Caco-2 (cell line): ENCODE results near the gene HSD17B2. TPM values are rescaled to one million over a fixed set of nuclear protein-coding genes. Genes with fewer than 3 reads are reported as not detected.

Experiments used
- BruUV-seq: library from RNA; stranded (reverse); fragments of 400-500 nt; replicated peaks from 2 replicates; lab custom pipeline; 2021; lab: Mats Ljungman, UMichigan
- CTCF ChIA-PET: fragments of 300-600 bp; sonication (Branson Sonifier 250); formaldehyde crosslinking; loops from one replicate; lab custom pipeline; 2022; ENCODE audit warnings: antibody characterized with exemption; lab: Charles Lee
- POLR2A ChIA-PET: fragments of 300-600 bp; sonication (Branson Sonifier 250); formaldehyde crosslinking; loops from one replicate; lab custom pipeline; 2022; ENCODE audit warnings: antibody characterized with exemption; lab: Charles Lee
- DNase-seq, 2 experiments: peaks; one replicate each; pipeline versions ENCODE4 v3.0.0 to v3.0.0-alpha.2; 2020 to 2022
- H3K27me3 ChIP-seq: replicated peaks from 2 replicates; pipeline ENCODE4 v1.6.0; 2011; ENCODE audit warnings: low read length; ENCODE audit not compliant: control insufficient read depth, insufficient read depth
- H3K36me3 ChIP-seq: 2 replicates; pipeline ENCODE4 v1.5.1; 2011; ENCODE audit warnings: low read length; ENCODE audit not compliant: control insufficient read depth, insufficient read depth
- H3K4me1 ChIP-seq: fragments of 250-450 bp; sonication (Bioruptor Pico); 2 replicates; pipeline ENCODE4 v1.5.1; 2020; ENCODE audit warnings: mild to moderate bottlenecking
- H3K4me3 ChIP-seq: 2 replicates; pipeline ENCODE4 v1.5.1; 2011; ENCODE audit warnings: low read depth, mild to moderate bottlenecking, control low read depth, low read length
- H3K9me3 ChIP-seq: fragments of 250-450 bp; sonication (Bioruptor Pico); 2 replicates; pipeline ENCODE4 v1.5.1; 2020; ENCODE audit warnings: mild to moderate bottlenecking, moderate library complexity
- H3K27ac Mint-ChIP-seq: one replicate; pipeline ENCODE4 v1.8.0; 2022; ENCODE audit warnings: mixed read lengths; ENCODE audit not compliant: unreplicated experiment
- H3K27me3 Mint-ChIP-seq: one replicate; pipeline ENCODE4 v1.8.0; 2022; ENCODE audit warnings: mixed read lengths; ENCODE audit not compliant: insufficient read depth, unreplicated experiment
- H3K36me3 Mint-ChIP-seq: one replicate; pipeline ENCODE4 v1.8.0; 2022; ENCODE audit warnings: mild to moderate bottlenecking, mixed read lengths; ENCODE audit not compliant: insufficient read depth, unreplicated experiment
- H3K4me1 Mint-ChIP-seq: one replicate; pipeline ENCODE4 v1.8.0; 2022; ENCODE audit warnings: low read depth, mixed read lengths; ENCODE audit not compliant: unreplicated experiment
- H3K4me3 Mint-ChIP-seq: one replicate; pipeline ENCODE4 v1.8.0; 2022; ENCODE audit warnings: mild to moderate bottlenecking, moderate library complexity, mixed read lengths; ENCODE audit not compliant: unreplicated experiment
- H3K9me3 Mint-ChIP-seq: one replicate; pipeline ENCODE4 v1.8.0; 2022; ENCODE audit warnings: mixed read lengths; ENCODE audit not compliant: unreplicated experiment
- intact Hi-C: fragments of 100-400 bp; cut with micrococcal nuclease; formaldehyde crosslinking; loops from one replicate; pipeline ENCODE4 v1.10.0; 2022; ENCODE audit not compliant: unreplicated experiment
- total RNA-seq: library from RNA; stranded (reverse); gene quantifications from 2 replicates; pipeline ENCODE4 v1.2.3, GENCODE V29; 2022
- TF ChIP-seq, protein P1 (sequence below), 2 experiments: fragments of 200-600 bp in 1 of 2; IDR thresholded peaks; 1 replicate in 1 of 2; 2 replicates in 1 of 2; pipeline versions ENCODE4 v1.5.1 to v1.8.0; 2011 to 2022; ENCODE audit warnings: antibody characterized with exemption in 1 of 2, control low read depth in 1 of 2, inconsistent platforms in 1 of 2, low read depth in 1 of 2, low read length in 1 of 2, mild to moderate bottlenecking in 1 of 2, moderate library complexity in 1 of 2; ENCODE audit not compliant: insufficient read depth in 1 of 2, severe bottlenecking in 1 of 2, unreplicated experiment in 1 of 2

HSD17B2 gene
- total RNA-seq, 1 experiment from 2014 or later, result 5.1 TPM

DNA sequence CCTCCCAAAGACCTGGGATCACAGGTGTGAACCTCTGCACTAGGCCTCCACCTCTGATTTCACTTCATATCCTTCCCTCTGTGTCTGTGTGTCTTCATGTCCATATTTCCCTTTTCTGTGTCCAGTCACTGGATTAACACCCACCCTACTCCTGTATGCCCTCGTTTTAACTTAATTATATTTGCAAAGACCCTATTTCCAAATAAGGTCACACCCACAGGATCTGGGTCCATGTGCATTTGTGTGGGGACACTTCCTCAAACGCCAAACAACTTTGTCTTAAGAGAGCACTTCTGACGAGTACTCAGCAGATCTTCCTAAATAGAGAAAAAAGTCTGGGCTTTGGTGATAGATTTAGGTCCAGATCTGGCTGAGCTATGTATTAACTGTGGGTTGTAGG is 78.7 kb downstream of the HSD17B2 start:
- TF ChIP-seq, protein P1, sequence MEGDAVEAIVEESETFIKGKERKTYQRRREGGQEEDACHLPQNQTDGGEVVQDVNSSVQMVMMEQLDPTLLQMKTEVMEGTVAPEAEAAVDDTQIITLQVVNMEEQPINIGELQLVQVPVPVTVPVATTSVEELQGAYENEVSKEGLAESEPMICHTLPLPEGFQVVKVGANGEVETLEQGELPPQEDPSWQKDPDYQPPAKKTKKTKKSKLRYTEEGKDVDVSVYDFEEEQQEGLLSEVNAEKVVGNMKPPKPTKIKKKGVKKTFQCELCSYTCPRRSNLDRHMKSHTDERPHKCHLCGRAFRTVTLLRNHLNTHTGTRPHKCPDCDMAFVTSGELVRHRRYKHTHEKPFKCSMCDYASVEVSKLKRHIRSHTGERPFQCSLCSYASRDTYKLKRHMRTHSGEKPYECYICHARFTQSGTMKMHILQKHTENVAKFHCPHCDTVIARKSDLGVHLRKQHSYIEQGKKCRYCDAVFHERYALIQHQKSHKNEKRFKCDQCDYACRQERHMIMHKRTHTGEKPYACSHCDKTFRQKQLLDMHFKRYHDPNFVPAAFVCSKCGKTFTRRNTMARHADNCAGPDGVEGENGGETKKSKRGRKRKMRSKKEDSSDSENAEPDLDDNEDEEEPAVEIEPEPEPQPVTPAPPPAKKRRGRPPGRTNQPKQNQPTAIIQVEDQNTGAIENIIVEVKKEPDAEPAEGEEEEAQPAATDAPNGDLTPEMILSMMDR (IDR thresholded peaks at IDR 0.05; ENCODE audit: insufficient read depth in 1 of 2, low read depth in 1 of 2, low read length in 1 of 2, severe bottlenecking in 1 of 2, unreplicated experiment in 1 of 2), result no peak
- no peaks in the 10 kb centered on the region for H3K4me1 ChIP-seq
- intact Hi-C loops, result no loop called here
- Mint-ChIP-seq H3K27me3 (no peaks in the 10 kb centered on the region), H3K4me1 (no peaks in the 10 kb centered on the region), H3K27ac (no peak overlapping the region), H3K4me3 (no peak overlapping the region), H3K9me3 (no peaks in the 10 kb centered on the region), H3K36me3 (no peaks in the 10 kb centered on the region)
- ChIA-PET CTCF (no interaction called here), POLR2A (no interaction called here)
- H3K27me3 ChIP-seq, result no peaks in the 10 kb centered on the region
- no peaks in the 10 kb centered on the region for H3K36me3 ChIP-seq
- no TSS peak for BruUV-seq
- no peak overlapping the region for H3K4me3 ChIP-seq
- no peaks in the 10 kb centered on the region for H3K9me3 ChIP-seq
- DNase-seq, result no peak

DNA sequence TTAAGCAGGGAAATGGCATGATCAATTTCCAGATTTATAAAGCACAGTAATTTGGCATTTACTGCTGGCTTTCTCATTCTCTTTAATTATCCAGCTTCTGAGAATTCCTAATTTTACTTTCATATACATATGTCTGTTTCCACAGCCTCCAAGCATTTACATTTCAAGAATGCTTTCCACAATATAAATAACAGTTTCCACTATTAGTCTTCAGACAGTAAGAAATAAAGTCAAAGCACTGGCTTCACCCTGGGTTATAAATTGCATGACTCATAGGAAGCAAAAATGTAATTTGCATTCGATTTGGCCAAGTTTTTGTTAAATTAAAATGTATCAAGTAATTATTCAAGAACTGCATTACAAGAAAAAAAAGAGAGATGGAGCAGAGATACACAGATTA is 81.5 kb downstream of the HSD17B2 start:
- BruUV-seq, result no TSS peak

DNA sequence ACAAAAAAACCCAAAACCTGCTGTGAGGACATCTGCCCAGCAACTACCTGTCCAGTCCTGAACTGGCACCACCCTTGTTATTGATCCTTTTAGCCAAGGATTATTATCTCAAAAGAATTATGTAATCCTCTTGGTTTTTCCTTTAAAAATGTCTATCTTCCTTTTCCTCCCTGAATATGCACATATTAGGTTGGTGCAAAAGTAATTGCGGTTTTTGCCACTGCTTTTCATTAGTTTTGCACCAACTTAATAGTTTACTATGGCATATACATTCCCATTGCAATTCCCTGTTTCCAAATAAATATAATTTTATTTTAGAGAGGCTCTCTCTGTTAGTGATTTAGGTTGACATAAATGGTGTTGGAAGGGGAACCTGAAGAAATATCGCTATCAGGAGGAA is 83.7 kb downstream of the HSD17B2 start:
- ChIA-PET POLR2A (no interaction called here), CTCF (no interaction called here)
- H3K27me3 ChIP-seq, result no peaks in the 10 kb centered on the region
- Mint-ChIP-seq H3K4me1 (no peaks in the 10 kb centered on the region), H3K9me3 (peaks cover 6% of the 10 kb centered on the region), H3K27ac (no peak overlapping the region), H3K27me3 (peaks cover 3% of the 10 kb centered on the region), H3K36me3 (no peaks in the 10 kb centered on the region), H3K4me3 (no peak overlapping the region)
- TF ChIP-seq, protein P1 (IDR thresholded peaks at IDR 0.05; ENCODE audit: insufficient read depth in 1 of 2, low read depth in 1 of 2, low read length in 1 of 2, severe bottlenecking in 1 of 2, unreplicated experiment in 1 of 2), result no peak
- H3K4me1 ChIP-seq, result no peaks in the 10 kb centered on the region
- no peaks in the 10 kb centered on the region for H3K9me3 ChIP-seq
- no peaks in the 10 kb centered on the region for H3K36me3 ChIP-seq
- DNase-seq, result no peak
- BruUV-seq, result no TSS peak
- intact Hi-C loops, result no loop called here
- H3K4me3 ChIP-seq, result no peak overlapping the region

More for the DNA sequence above, 81.5 kb downstream of the HSD17B2 start:
- no peaks in the 10 kb centered on the region for H3K4me1 Mint-ChIP-seq
- intact Hi-C loops, result no loop called here
- Histone ChIP-seq H3K27me3 (no peaks in the 10 kb centered on the region), H3K36me3 (no peaks in the 10 kb centered on the region), H3K4me3 (no peak overlapping the region), H3K4me1 (no peaks in the 10 kb centered on the region), H3K9me3 (no peaks in the 10 kb centered on the region)
- TF ChIP-seq, protein P1 (IDR thresholded peaks at IDR 0.05; ENCODE audit: insufficient read depth in 1 of 2, low read depth in 1 of 2, low read length in 1 of 2, severe bottlenecking in 1 of 2, unreplicated experiment in 1 of 2), result no peak
- no peak for DNase-seq
- H3K27me3 Mint-ChIP-seq, result no peaks in the 10 kb centered on the region
- H3K36me3 Mint-ChIP-seq, result no peaks in the 10 kb centered on the region
- no peak overlapping the region for H3K27ac Mint-ChIP-seq
- H3K9me3 Mint-ChIP-seq, result no peaks in the 10 kb centered on the region
- CTCF ChIA-PET, result no interaction called here
- POLR2A ChIA-PET, result no interaction called here
- H3K4me3 Mint-ChIP-seq, result no peak overlapping the region
